Measurements from ENCODE around the gene CASP2.

Gene CASP2

DNA sequence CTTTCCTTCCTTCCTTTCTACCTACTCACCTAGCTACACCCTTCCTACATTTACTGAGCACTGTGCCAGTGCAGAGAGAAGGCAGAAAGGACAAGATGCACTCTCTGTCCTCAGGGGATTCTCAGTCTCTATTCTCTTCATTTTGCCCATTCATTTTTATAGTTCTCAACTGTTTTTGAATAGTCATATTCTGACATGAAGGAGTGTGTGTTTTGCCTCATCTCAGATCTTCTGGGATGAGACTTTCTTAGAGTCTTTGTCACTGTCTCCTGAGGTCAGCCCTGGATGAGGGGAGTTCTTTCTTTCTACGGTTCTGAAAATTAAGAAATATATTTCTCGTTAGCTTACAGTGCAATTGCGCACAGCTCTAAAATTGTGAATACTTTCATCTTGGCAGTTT lies 49.1 kb downstream of the CASP2 start:
- DNase-seq (ENCODE audit: low spot score), result no peak

DNA sequence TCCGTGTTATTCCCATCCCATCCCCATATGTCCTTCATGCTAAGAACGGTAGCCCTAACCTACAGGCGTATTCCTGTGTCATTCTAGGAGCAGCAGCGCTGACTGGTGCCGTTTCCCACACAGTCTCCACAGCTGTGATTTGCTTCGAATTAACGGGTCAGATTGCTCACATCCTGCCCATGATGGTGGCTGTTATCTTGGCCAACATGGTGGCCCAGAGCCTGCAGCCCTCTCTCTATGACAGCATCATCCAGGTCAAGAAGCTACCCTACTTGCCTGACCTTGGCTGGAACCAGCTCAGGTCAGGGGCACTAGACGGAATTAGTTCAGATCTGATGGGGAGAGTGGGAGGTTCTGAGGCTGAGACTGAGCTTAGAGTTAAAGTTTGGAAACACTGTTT lies 53.7 kb downstream of the CASP2 start:
- no peak for DNase-seq (ENCODE audit: low spot score)

DNA sequence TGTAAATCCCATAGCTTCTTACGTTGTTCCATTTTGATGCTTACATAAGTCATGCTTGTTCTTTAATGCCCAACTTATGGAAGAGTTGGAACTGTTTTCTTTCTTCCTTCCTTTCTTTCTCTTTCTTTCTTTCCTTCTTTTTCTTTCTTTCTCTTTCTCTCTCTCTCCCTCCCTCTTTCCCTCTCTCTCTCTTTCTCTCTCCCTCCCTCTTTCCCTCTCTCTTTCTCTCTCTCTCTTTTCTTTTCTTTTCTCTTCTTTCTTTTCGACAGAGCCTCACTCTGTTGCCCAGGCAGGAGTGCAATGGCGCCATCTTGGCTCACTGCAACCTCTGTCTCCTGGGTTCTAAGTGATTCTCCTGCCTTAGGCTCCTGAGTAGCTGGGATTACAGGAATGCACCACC lies 55.4 kb downstream of the CASP2 start:
- DNase-seq (ENCODE audit: low spot score), result no peak

DNA sequence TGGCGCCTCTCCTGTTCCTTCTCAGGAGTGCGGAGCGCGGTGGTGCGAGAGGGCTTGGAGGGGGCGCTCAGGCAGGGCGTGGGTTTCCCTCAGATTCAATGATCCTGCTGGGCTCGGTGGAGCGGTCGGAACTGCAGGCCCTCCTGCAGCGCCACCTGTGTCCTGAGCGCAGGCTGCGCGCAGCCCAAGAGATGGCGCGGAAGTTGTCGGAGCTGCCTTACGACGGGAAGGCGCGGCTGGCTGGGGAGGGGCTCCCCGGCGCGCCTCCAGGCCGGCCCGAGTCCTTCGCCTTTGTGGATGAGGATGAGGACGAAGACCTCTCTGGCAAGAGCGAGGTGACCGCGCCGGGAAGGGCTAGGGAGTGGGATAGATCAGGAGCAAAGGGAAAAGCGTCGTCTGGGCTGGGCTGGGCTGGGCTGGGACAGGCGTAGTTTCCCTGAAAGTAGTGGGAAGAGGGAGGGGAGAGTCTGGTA lies 57.3 kb downstream of the CASP2 start:
- DNase-seq (ENCODE audit: low spot score), result no peak

DNA sequence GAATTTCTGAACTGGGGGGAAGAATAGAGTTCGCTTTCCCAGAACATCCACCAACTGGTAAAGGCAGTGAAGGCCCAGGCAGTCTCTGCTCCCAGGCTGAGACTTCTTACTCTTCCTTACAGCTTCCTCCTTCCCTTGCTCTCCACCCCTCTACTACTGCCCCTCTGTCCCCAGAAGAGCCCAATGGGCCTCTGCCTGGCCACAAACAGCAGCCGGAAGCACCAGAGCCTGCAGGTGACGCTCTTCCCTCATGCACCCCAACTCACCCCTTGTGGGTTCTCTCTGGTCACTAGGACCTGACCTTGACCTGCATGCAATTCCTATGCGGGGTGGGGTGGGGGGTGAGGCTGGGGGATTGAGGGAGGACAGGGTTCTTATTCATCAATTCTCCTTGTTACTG lies 57.9 kb downstream of the CASP2 start:
- DNase-seq (ENCODE audit: low spot score), result no peak

DNA sequence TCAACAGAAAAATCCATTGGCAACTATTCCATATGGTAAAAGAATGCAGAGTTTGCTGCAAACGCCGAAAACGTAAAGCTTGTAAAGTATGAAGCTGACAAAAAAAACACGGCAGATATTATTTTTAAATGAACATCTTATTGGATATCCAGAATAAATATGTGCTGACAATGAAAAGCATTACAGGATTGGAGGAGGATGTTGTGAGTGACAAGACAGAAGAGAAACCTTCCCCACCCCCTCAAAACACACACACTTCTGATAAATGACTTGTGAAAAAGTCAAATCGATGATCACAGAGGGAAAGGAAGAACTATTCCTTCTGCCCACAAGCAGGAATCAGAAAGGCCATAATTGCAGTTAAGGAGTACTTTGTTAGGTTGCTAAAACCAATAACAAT lies 59.8 kb downstream of the CASP2 start:
- no peak for DNase-seq (ENCODE audit: low spot score)

DNA sequence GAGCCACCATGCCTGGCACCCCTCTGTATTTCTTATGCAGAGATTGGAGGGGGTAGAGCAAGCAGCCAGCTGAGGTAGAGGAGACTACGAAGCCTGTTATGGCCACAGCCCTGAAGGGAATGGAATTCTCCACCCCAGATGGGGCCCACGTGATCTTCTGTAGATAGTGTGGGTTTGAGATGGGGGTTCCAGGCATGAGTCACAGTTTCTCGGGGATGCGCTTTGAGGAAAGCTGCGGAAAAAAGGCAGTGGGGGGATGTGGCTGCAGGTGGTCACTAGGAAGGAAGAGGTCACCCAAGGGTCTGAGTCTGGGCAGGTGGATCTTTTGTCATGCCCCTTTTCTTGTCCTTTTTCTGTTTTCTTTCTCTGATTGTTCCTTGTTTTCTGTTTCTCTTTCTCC lies 62.9 kb downstream of the CASP2 start:
- DNase-seq (ENCODE audit: low spot score), result no peak

DNA sequence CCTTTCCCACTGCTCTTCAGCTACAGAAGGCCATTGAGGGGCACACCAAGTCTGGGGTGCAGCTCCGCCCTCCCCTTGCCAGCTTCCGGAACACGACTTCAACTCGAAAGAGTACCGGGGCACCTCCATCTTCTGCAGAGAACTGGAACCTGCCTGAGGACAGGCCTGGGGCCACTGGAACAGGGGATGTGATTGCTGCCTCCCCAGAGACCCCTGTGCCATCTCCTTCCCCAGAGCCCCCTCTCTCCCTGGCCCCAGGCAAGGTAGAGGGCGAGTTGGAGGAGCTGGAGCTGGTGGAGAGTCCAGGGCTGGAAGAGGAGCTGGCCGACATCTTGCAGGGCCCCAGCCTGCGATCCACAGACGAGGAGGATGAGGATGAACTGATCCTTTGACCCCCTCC lies 63.4 kb downstream of the CASP2 start:
- DNase-seq (ENCODE audit: low spot score), result no peak

DNA sequence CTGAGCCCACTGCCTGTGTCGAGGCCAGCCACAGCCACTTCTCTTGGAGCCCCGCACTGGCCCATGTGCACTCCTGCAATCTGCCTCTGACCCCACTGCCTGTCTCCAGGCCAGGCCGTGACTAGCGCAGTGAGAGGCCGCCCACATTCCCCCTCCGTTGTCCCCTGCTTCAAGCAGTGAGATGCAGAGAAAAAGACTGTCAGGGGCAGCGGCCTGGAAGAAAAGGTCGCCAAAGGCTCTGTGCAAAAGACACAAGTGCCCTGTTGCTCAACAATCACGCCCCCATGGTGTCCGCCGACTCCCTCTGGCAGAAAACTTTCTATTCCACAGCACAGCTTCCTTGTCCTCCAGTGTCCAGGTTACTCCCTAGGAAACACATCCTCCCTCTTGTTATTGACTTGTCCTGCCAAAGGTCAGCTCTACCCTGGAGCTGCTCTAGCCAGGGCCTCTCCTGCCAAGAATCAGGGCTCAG lies 64.4 kb downstream of the CASP2 start:
- no peak for DNase-seq (ENCODE audit: low spot score)

DNA sequence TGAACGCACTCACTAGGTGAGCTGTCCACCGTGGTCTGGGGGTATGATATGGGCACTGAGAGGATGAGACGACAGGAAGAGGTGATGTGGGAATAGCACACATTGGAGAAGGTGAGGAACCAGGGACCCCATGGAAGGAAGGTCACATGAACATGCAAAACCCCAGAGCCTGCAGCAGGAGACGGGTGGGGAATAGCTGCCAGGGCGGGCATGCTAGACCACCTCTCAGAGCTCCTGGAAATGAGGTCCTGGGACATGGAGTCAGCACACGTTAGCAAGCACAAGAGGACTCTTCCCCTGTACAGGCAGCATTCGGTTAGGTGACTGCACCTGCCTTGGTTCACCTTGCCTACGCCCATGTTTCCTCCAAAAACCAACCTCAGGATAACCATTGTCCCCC lies 66.2 kb downstream of the CASP2 start:
- DNase-seq (ENCODE audit: low spot score), result no peak

DNA sequence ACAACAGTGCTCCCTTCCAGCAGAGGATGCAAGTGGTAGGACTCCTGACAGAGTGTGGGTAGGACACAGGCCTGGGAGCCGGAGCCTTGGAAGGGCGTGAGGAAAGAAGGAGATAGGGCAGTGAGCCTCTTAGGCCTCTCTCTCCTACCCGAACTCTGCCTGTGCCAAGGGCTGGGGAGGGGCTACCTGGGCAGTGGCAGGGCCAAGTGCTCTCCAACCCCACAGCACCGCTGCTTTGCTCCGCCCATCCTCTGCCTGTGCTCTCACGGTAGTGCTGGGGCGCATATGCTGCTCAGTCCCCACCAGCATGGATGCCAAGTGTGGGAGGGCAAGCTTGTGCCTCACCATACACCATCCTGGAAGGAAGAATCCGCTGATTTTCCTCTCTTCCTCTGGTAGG lies 66.8 kb downstream of the CASP2 start:
- DNase-seq (ENCODE audit: low spot score), result no peak

DNA sequence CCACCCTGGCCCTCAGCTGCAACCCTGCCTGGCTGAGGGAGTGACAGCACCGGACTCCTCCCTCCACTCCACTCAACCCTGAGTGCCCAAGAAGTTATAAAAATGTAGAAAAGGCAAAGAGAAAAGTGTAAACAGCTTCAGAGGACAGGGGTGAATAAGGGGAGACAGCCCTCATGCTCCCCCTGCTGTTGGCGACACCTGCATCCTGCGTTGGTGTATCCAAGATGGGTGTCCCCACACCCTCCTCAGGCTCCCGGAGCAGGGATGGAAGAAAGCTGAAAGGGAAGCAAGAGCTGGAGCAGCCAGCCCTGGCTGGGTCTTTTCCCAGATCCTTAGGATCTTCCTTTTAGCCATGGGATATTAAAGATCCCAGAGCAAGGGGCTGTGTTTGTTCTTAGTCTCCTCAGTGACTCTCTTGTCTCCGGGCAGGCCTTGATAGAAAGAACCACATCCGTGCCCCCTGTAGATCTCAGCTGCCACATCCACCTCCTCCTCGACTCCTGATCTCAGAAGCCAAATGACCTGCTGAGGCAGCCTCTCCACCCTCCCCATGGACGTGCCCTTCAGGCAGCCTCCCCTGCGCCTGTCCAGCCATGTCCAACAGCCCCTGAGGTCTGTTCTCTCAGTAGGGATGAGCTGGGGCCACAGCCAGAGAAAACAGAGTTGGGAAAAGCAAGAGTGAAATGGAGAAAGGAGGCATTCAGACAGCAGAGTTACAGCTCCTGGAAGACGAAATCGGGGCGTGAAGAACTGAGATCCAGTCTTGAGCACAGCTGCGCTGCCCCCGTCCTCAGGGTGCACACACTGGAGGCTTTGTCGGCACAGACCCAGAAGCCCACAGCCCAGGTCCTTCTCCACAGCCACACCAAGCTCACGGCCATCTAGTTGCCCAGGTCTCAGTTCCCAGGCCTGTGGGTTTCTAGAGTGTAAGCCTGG lies 67.6 kb downstream of the CASP2 start:
- DNase-seq (ENCODE audit: low spot score), result no peak

DNA sequence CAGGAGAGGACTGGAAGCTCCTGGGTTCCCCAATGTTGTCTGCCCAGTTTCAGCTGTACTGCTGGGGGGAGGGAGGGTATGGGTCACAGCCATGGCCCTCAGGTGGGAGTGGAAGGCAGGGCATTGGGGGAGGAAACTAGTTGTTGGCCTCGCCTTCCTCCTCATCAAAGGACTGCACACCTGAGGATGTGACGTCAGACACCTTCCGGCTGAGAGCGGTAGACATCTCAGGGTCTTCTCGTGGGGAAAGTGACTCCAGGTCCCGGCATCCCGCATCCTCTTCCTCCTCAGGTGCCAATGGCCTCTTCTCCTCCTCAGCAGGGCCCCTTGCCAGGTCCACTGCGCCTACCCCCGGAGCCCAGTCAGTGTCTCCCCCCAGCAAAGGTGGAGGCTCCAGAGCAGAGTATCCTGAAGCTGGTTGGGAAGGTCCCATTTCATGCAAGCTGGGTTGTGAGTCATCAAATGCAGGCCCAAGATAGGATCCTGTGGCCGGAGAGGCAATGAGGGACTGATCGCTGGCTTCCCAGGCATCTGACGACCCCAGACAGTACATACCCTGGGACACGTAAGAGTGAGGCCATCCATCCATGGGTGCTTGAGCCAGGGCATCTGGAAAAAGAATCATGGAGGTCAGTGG lies 68.4 kb downstream of the CASP2 start:
- no peak for DNase-seq (ENCODE audit: low spot score)

Measured in hepatic stellate cell (primary cell).